GM21390 (cell line): Measurements from ENCODE around the gene TBC1D30.
A peak's percentile ranks its signal among the peaks of the same experiment; 100 is the strongest.

Source experiments
- ATAC-seq: cut with Tn5 transposase; IDR thresholded peaks from one replicate; pipeline ENCODE4 v1.9.1; 2021; ENCODE audit not compliant: unreplicated experiment

TBC1D30 gene

DNA sequence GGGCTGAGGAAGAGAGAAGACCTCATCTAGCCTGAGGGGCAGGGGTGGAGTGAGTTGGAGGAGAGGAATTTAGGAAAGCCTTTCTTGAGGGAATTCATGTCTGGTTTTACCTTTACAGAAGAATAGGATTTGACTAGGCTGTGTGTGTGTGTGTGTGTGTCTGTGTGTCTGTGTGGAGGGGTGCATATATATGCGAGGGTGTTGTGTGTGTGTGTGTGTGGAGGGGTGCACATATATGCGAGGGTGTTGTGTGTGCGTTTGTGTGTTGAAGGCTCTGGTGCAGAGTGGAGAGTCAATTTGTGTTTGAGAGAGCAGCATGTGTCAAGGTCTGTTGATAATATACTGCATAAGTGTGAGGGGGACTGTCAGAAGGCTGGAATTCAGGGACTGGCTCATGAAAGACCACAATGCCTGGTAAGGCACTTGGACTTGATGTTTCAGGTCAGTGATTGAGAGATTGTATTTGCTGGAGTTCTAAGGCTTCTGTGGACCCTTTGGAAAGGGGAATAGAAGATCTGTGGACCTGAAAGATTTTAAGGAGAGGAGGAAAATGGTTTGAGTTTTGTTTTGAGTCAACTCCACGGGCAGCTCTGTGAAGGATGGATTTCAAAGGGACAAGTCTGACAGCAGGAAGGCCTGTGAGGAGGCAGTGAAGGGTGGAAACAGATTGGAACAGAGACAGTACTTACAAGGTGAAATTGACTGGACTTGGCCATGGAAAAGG lies 34.6 kb downstream of the TBC1D30 start:
- no peak for ATAC-seq

DNA sequence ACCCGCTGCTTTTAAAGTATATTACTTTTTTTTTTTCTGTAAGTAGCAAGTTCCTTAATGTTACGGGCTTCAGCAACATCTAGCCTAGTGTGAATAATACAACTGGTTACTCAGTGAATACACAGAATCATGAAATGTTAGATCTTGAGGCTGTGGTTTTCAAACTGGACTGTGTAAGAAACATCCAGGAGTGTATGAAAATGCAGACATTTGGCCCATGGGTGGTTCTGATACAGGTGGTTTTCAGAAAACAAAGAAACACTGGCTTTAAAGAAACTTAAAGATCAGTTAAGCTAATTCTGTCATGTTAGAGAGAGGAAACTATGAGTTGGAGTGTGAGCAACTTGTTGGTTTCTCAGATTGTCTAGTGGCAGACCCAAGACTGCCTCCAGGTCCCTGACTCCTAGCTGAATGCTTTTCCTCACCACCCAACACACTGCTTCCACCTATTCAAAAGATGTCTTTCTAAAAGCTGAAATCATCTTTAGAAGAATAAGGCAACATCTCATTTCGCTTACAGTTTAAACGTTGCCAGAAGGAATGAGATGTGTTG lies 36.1 kb downstream of the TBC1D30 start:
- ATAC-seq = no peak

GRCh38 chr12:64864319-64864718 lies 39.9 kb downstream of the TBC1D30 start:
- no peak for ATAC-seq

- no peak for ATAC-seq
These were observed 50.7 kb downstream of the TBC1D30 start for GRCh38 chr12:64875186-64875585.

GRCh38 chr12:64876388-64877071 lies 52.1 kb downstream of the TBC1D30 start:
- peak; percentile 7 for ATAC-seq

DNA sequence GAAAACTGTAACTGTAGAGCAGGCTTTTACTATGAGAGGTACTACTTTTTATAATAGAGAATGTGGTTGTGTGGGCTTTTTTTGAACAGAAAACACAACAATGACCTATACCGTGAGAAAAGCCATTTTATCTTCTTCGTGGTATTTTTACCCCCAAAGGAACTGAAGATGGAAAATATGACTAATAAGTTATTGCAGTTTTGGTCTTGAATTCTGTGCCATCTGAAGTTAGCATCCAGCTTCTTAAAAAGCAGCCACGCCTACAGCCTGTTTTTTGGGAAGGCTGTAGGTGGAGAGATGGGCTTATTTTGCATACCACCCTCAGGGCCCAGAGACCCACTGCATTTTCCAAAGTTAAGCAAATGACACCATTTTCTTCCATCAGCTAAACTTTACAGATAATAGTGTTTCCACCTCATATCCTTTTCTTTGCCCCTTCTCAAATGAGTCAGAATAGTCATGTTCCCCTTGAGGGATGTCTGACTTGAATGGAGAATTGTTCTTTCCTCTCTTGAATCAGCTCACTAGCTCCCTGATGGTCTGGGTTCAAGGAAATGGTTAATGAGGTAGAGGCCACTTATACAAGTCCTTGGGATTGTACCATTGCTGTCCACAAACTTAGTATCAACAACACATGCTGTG lies 53.0 kb downstream of the TBC1D30 start:
- peak; percentile 86 for ATAC-seq

- ATAC-seq = no peak
These were observed 58.2 kb downstream of the TBC1D30 start for GRCh38 chr12:64882687-64883086.

DNA sequence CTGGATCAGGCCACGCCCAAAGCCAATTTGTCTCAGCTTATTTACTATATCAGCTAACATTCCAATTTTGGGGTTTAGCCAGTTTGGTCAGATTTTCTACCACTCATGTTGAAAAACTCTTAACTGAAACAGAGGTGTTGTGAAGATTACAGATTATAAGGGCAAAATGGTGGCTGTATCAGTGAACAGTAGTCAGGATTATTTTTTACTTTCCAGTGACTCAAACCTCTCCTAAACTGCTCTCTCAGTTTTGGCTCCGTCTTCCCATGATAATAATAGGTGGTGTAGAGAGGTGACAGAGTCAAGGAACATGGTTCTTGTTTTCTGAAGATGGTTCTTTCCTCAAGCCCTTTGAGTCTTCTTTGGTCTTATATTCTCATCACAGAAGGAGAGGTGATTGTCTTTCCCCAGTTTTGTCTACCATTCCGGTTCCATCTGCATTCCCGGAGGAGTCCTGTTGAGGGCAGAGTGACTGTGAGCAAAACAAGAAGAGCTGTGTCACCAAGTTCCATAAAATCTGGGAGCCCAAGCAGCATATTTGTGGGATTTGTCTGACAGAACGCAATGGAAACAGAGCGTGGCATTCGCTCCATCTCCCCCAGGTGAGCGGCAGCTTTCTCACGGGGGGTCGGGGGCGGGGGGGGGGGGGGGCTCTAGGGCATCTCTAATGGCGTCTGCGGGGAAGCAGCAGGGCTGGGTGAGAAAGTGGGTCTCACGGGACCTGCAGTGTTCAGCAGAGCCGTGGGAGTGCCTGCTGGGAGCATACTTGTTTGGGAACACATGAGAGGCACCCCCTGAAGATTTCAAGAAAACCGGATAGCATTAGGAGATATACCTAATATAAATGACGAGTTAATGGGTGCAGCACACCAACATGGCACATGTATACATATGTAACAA lies 59.1 kb downstream of the TBC1D30 start:
- ATAC-seq = peak; percentile 46

GRCh38 chr12:64884164-64884542 lies 59.7 kb downstream of the TBC1D30 start:
- ATAC-seq = no peak

DNA sequence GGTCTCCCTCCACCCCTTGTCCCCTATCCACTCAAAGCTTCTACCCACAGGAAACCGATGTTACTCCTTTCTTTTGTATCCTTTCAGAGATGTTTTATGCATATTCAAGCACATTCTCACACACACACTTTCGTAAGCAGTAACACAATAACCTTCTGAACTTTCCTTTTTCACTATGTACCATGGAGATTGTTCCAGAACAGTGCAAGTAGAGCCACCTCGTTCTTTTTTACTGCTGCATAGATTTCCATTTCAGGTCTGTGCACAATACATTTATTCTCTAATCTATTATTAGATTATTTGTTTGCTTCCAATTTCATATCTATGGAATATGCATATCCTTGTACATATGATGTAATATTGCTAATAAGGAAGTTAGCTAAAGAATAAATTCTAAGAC lies 60.3 kb downstream of the TBC1D30 start:
- ATAC-seq = no peak

- no peak for ATAC-seq
These were observed 65.2 kb downstream of the TBC1D30 start for GRCh38 chr12:64889434-64890216.

- ATAC-seq = peak; percentile 64
These were observed 66.5 kb downstream of the TBC1D30 start for GRCh38 chr12:64890873-64891468.

DNA sequence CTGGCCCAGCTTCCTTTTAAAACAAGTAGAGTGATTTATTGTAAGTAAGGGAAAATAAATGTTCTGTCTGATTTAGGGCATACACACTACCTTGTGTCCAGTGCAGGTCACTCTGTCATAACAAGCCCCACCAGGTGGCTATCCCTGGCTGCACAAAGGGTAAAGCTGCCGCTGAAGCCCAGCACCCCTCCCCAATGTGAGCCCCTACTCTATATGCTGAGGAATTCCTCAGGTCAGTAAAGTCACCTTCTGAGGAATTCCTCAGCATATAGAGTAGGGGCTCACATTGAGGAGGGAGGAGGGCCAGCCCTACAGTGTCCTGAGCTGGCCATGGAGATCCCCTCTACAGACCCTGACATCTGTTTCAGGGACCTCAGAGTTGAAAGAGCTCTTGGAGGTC lies 67.2 kb downstream of the TBC1D30 start:
- no peak for ATAC-seq

- ATAC-seq = no peak
These were observed 68.1 kb downstream of the TBC1D30 start for GRCh38 chr12:64892561-64892960.

DNA sequence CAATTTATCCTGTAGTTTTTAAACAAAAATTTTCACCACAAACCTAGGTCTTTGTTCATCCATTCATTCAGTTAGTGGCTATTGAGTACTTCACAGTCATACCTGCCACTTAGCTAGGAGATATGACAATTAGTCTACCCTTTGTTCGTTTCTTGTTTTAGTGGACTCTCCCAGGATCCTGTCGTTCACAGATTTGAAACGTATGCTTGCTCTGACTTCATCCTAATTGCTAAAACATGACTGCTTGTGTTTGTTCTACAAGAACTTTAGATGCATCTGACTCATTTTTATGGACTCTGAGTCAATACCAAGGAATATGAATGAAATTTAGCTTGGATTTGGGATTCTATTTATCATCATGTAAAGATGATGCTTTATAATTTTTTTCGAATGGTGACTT lies 69.5 kb downstream of the TBC1D30 start:
- ATAC-seq = no peak

- no peak for ATAC-seq
These were observed 70.5 kb downstream of the TBC1D30 start for GRCh38 chr12:64894827-64895475.

DNA sequence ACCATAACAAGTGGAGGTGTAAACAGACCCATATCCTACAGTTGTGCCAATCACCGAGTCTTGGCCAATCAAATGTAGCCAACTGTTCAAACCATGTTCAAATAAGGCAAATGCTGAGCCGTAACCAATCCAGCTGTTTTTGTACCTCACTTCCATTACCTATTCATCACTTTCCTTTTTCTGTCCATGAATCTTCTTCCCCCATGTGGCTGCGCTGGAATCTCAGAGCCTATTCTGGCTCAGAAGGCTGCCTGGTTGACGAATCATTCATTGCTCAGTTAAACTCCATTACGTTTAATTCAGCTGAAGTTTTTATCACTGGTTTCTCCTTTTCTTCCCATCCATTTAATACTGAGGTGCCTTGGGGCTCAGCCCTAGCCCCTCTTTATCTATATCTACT lies 71.1 kb downstream of the TBC1D30 start:
- ATAC-seq = no peak

- no peak for ATAC-seq
These were observed 76.1 kb downstream of the TBC1D30 start for GRCh38 chr12:64900540-64900939.

DNA sequence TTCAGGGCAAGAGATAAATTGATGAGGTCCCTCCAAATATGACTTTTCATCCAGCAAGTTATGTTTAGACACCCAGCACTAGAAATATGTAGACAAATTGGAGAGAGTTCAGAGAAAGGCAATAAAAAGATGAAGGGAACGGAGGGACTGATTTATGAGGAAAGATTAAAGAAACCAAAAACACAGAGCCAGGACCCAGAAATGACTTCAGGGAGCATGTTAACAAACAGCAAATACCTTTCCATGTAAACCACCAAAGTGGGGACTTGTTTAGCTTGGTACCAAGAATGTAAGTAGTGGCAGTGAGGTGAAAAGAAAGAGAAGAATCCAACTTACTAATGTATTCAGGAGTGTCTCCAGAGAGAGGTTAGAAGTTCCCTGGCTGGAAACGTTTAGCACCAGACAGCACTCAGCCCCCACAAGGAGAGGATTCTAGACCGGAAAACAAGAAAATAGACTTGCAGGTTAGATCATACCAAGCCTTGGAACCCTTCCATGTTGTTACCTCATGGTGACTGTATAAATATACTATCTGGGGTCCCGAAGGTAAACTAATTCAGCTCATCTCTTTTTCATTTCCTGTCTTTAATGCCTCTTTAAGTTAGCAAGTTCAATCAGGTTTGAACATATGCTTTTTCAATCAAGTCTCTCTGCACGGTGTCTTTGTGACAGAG lies 79.2 kb downstream of the TBC1D30 start:
- ATAC-seq = no peak
